H1 (cell line): ENCODE data around the gene MUS81. TPM values are rescaled to one million over a fixed set of nuclear protein-coding genes. Genes with fewer than 3 reads are reported as not detected.

Source experiments
- RFX5 ChIP-seq: IDR thresholded peaks from 2 replicates; pipeline ENCODE4 v1.6.1; 2011; ENCODE audit warnings: low read depth, low read length, improper control_type of control experiment, borderline replicate concordance
- polyA plus RNA-seq, 7 experiments: library from polyadenylated mRNA; depleted of rRNA in 3 of 7; stranded (reverse) in 5 of 7; unstranded in 2 of 7; fragments of >200 nt in 5 of 7; fragments of 200-250 nt in 2 of 7; gene quantifications; 1 replicate in 5 of 7; 2 replicates in 1 of 7; 4 replicates in 1 of 7; pipeline versions ENCODE4 v1.2.1 to v1.2.3, GENCODE V29; 2011 to 2013; ENCODE audit warnings: missing spikeins in 2 of 7, mixed read lengths in 2 of 7
- total RNA-seq: library from RNA; stranded (reverse); fragmentation: NEBNext Ultra II Directional; extraction: Animal tissue kit (Norgen Biotek cat#: 25700); gene quantifications from 2 replicates; pipeline ENCODE4 v1.2.1, GENCODE V29; 2021

The MUS81 gene
- total and polyA plus RNA-seq, 2 of the 8 experiments (the other 6 are each of a cell fraction or from before 2014, with no cell fraction given), result 30.2 to 31.5 TPM

GRCh38 chr11:65870307-65870658 is 10.1 kb downstream of the MUS81 start (continued):
- TF ChIP-seq RFX5, result no peak
